HepG2 (cell line): ENCODE measurements around the gene MYO10. TPM values are rescaled to one million over a fixed set of nuclear protein-coding genes. Genes with fewer than 3 reads are reported as not detected.

ENCODE experiments used
- EEA1 ChIP-seq: sonication (generic); formaldehyde crosslinking; IDR thresholded peaks from 2 replicates; pipeline ENCODE4 v1.5.1; 2020; ENCODE audit warnings: mild to moderate bottlenecking, missing genetic modification reagents, borderline replicate concordance
- GATAD2A ChIP-seq: IDR thresholded peaks from 2 replicates; pipeline ENCODE4 v1.6.1; 2016
- GMEB1 ChIP-seq: sonication (generic); formaldehyde crosslinking; IDR thresholded peaks from 2 replicates; pipeline ENCODE4 v1.5.1; 2020; ENCODE audit warnings: missing genetic modification reagents, mild to moderate bottlenecking, borderline replicate concordance
- RARA ChIP-seq: IDR thresholded peaks from 2 replicates; pipeline ENCODE4 v1.6.1; 2016; ENCODE audit warnings: missing genetic modification reagents, missing compliant biosample characterization
- ZNF574 ChIP-seq: sonication (generic); formaldehyde crosslinking; IDR thresholded peaks from 2 replicates; pipeline ENCODE4 v1.4.0; 2020; ENCODE audit warnings: missing genetic modification reagents
- ZNF609 ChIP-seq: sonication (generic); formaldehyde crosslinking; IDR thresholded peaks from 2 replicates; pipeline ENCODE4 v1.4.0; 2020; ENCODE audit warnings: mild to moderate bottlenecking, missing genetic modification reagents, borderline replicate concordance
- ZSCAN12 ChIP-seq: sonication (generic); formaldehyde crosslinking; IDR thresholded peaks from 2 replicates; pipeline ENCODE4 v1.9.0; 2021; ENCODE audit warnings: mild to moderate bottlenecking, missing genetic modification reagents
- polyA plus RNA-seq, 8 experiments: library from polyadenylated mRNA; depleted of rRNA in 3 of 8; stranded (reverse) in 7 of 8; unstranded in 1 of 8; fragments of >200 nt; fragmentation: Illumina TruSeq in 4 of 8; extraction: Trizol in 4 of 8; gene quantifications; 2 replicates each; pipeline versions ENCODE4 v1.2.1 to v1.2.3, GENCODE V29; 2011 to 2016; ENCODE audit warnings: low read depth in 4 of 8, missing spikeins in 1 of 8, mixed read lengths in 1 of 8; ENCODE audit not compliant: insufficient read depth in 1 of 8
- total RNA-seq, 5 experiments: library from RNA; depleted of rRNA; stranded (reverse); fragments of >200 nt; fragmentation: Illumina TruSeq; extraction: Trizol; gene quantifications; 2 replicates each; pipeline ENCODE4 v1.2.3, GENCODE V29; 2016; ENCODE audit warnings: low read depth in 1 of 5
- TF ChIP-seq, protein P1 (sequence below): sonication (generic); formaldehyde crosslinking; IDR thresholded peaks from 2 replicates; pipeline ENCODE4 v1.4.0; 2020; ENCODE audit warnings: missing genetic modification reagents
- TF ChIP-seq, protein P2 (sequence below): IDR thresholded peaks from 2 replicates; pipeline ENCODE4 v1.6.1; 2012; ENCODE audit warnings: low read length, improper control_type of control experiment
- TF ChIP-seq, protein P3 (sequence below): sonication (generic); formaldehyde crosslinking; conservative IDR thresholded peaks from 2 replicates; pipeline ENCODE4 v1.8.1; 2023; ENCODE audit warnings: missing genetic modification reagents

MYO10 gene
- total and polyA plus RNA-seq, 2 of the 13 experiments (the other 11 are each of a cell fraction or from before 2014, with no cell fraction given) = 4.5 to 14.0 TPM

DNA sequence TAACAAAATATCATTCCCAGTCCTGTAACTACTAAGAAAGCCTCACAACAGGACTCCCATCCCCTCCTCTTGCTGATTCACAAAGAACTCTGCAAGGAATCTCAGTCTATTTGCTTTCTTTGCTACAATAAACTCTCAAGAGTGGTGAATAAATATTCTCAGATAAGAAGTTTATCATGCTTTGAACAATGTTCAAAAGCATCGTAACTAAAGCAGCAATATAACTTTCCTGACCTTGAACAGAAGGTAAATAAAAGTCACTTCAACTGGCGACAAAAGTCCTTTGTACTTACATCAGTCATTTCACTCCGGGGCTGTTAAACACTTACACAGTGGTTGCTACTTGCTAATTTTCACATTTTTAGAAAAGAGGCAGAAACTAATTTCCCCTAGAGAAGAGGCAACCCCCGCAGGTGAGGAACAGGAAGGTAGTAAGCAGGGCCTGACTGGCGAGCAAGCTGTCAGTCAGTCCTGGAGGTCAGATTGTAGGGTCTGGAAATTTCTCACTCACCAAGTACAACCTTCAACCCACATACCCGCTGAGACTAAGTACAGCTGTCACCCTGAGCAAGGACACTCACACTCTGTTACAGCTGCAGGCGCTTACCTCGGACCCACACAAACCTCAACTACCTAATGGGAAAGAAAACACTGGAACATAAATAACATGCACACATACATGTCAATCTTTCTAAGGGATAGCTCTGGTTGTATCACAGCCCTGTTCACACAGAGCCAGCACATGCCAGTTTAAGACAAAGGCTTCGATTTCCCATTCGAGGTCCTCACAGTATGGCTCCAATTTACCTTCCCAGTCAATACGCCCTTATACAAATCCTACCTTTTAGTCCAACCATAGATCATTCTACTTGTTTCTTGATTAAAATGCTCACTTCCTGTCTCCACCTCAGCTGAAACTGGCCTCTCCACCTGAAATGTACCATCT lies 214.7 kb downstream of the MYO10 start (continued):
- no peak for TF ChIP-seq ZSCAN12 (CRISPR knock-in tag)
- no peak for TF ChIP-seq GMEB1 (CRISPR knock-in tag)
- peak; percentile 90 for TF ChIP-seq GATAD2A (CRISPR knock-in tag)
- TF ChIP-seq, protein P1, sequence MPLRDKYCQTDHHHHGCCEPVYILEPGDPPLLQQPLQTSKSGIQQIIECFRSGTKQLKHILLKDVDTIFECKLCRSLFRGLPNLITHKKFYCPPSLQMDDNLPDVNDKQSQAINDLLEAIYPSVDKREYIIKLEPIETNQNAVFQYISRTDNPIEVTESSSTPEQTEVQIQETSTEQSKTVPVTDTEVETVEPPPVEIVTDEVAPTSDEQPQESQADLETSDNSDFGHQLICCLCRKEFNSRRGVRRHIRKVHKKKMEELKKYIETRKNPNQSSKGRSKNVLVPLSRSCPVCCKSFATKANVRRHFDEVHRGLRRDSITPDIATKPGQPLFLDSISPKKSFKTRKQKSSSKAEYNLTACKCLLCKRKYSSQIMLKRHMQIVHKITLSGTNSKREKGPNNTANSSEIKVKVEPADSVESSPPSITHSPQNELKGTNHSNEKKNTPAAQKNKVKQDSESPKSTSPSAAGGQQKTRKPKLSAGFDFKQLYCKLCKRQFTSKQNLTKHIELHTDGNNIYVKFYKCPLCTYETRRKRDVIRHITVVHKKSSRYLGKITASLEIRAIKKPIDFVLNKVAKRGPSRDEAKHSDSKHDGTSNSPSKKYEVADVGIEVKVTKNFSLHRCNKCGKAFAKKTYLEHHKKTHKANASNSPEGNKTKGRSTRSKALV (CRISPR knock-in tag) = no peak
- TF ChIP-seq, protein P2, sequence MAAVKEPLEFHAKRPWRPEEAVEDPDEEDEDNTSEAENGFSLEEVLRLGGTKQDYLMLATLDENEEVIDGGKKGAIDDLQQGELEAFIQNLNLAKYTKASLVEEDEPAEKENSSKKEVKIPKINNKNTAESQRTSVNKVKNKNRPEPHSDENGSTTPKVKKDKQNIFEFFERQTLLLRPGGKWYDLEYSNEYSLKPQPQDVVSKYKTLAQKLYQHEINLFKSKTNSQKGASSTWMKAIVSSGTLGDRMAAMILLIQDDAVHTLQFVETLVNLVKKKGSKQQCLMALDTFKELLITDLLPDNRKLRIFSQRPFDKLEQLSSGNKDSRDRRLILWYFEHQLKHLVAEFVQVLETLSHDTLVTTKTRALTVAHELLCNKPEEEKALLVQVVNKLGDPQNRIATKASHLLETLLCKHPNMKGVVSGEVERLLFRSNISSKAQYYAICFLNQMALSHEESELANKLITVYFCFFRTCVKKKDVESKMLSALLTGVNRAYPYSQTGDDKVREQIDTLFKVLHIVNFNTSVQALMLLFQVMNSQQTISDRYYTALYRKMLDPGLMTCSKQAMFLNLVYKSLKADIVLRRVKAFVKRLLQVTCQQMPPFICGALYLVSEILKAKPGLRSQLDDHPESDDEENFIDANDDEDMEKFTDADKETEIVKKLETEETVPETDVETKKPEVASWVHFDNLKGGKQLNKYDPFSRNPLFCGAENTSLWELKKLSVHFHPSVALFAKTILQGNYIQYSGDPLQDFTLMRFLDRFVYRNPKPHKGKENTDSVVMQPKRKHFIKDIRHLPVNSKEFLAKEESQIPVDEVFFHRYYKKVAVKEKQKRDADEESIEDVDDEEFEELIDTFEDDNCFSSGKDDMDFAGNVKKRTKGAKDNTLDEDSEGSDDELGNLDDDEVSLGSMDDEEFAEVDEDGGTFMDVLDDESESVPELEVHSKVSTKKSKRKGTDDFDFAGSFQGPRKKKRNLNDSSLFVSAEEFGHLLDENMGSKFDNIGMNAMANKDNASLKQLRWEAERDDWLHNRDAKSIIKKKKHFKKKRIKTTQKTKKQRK = no peak
- TF ChIP-seq ZNF609 (CRISPR knock-in tag) = peak; percentile 53; the same call in 1 of the 2 replicates
- peak; percentile 18; the same call in 1 of the 2 replicates for TF ChIP-seq RARA (CRISPR knock-in tag)
- TF ChIP-seq ZNF574 (CRISPR knock-in tag) = no peak
- TF ChIP-seq, protein P3, sequence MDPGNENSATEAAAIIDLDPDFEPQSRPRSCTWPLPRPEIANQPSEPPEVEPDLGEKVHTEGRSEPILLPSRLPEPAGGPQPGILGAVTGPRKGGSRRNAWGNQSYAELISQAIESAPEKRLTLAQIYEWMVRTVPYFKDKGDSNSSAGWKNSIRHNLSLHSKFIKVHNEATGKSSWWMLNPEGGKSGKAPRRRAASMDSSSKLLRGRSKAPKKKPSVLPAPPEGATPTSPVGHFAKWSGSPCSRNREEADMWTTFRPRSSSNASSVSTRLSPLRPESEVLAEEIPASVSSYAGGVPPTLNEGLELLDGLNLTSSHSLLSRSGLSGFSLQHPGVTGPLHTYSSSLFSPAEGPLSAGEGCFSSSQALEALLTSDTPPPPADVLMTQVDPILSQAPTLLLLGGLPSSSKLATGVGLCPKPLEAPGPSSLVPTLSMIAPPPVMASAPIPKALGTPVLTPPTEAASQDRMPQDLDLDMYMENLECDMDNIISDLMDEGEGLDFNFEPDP (CRISPR knock-in tag) = no peak
- TF ChIP-seq EEA1 (CRISPR knock-in tag) = no peak
